Inferior parietal cortex (tissue), 1 donor: ENCODE data around the gene ABHD17B.

Source experiments
- DNase-seq: peaks from one replicate; pipeline ENCODE4 v3.0.0-alpha.2; 2016; ENCODE audit errors: extremely low spot score

Gene ABHD17B

DNA sequence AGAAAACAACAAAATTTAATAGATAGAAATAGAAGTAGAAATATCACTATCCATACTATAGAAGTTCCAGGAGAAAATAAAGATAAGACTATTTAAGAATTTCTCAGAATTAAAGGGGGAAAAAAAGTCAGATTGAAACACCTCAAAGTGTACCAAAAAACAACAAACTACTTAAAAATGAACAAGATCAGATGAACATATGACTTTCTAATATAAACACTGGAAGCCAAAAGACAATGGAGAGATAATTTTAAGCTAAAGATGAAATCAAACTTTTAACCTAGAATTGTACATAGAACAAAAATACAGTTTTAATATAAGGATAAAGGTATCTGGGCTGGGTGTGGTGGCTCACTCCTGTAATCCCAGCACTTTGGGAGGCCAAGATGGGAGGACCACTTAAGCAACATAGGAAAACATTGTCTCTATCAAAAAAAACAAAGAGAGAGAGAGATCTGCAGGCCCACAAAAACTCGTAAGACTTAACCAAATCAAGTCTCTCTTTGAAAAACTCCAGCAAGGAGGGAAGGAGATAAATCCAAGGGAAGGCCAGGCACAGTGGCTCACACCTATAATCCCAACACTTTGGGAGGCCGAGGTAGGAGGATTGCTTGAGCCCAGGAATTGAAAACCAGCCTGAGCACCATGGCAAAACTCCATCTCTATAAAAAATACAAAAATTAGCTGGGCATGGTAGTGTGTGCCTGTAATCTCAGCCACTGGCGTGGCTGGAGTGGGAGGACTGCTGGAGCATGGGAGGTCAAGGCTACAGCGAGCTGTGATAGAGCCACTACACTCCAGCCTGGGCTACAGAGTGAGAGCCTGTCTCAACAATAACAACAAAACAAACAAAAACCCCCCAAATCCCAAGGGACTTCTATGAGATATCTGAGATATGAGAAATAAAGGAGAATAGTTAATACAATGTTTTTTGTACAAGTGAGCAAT lies 32.4 kb downstream of the ABHD17B start:
- DNase-seq = no peak

DNA sequence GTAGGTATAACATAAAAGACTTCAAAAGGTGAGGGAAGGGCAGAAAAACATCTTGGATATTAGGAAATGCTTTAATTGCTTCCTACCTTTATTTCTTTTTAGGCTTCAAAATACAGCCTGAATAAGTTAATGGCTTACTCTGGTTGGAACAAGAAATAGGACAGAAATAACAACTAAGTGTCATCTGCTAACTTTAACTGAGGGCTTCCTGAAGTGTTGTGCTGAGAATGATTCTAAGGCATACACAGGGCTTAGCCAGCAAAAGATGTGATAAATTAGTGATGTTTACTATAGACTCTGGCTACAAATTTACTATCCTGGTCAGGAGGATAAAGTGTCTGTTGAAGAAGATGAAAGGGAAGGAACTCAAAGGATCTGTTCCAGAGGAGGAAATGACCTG lies 34.2 kb downstream of the ABHD17B start:
- no peak for DNase-seq

DNA sequence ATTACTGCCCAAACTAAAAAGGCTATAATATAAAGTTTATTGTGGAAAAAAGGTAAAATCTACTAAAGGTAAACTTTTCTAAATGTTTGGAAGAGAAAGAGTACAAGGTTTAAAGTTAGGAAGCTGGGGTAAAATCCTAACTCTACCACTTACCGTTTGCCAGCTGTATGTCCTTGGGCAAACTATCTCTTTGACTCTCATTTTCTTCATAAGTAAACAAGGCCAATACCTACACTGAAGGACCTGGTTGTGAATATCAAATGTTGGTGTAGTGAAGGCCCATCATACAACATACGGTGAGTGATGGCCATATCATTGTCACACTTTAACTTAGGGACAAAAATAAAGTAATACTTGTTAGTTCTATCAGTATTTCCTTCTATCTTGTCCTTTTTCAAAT lies 34.9 kb downstream of the ABHD17B start:
- no peak for DNase-seq

DNA sequence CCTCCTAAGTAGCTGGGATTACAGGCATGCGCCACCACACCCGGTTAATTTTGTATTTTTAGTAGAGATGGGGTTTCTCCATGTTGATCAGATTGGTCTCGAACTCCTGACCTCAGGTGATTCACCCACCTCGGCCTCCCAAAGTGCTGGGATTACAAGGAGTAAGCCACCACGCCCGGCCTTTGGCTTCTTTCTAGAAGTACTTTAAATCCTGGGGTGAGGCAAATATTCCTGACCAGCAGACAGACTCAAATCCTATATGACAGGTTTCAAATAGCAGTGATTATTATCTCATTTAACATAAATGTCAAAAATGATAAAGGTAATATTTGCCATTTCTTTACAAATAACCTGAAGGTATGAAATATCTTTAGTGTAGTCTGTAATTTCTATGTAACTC lies 35.6 kb downstream of the ABHD17B start:
- DNase-seq = no peak

DNA sequence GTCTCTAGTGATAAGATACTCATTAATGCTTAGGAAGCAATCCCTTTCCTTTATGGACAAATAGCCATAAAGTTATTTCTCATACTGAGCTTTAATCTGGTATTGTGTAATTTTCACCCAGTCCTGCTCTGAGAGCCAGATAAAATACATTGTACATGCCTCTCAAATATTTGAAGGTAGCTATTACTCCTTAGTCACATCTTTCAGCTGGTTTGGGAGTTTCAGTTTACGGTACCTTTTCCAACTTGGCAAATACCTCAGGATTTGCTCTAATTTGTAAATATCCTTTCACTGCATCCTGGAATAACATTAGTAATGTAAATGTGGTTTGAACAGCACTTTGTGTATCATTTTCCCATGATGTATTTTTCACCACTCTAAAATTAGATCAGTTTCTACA lies 47.4 kb downstream of the ABHD17B start:
- DNase-seq = no peak

DNA sequence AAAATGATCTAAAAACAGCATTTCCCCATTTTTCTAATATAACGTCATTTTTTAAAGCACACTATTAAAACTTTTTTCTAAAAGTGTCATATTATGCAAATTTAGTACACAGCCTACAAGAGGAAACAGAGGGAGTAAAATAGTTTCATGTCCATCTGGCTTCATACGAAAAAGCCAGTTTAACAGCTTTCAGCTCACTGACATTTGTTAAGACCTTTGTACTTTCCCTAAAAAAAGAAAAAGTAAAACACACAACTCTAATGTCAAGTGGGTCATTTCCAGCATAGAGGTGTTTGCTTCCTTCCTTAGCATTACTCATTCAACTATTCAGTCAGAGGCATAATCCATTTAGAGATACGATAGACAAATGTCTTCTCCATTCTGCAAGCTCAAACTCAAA lies 49.4 kb downstream of the ABHD17B start:
- no peak for DNase-seq

DNA sequence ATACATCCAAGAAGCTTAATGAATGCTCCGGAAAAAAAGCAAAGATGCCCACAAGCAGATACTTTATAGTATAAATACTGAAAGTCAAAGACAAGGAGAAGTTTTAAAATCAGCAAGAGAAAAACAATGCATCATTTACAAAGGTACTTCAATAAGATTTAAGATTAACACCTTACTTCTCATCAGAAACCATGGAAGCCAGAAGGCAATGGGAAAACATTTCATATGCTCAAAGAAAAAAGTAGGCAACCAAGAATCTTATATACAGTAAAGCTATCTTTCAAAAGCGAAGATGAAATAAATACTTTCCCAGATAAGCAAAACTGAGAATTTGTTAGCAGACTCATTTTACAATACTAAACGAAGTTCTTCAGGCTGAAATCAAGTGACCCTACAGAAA lies 51.1 kb downstream of the ABHD17B start:
- no peak for DNase-seq

DNA sequence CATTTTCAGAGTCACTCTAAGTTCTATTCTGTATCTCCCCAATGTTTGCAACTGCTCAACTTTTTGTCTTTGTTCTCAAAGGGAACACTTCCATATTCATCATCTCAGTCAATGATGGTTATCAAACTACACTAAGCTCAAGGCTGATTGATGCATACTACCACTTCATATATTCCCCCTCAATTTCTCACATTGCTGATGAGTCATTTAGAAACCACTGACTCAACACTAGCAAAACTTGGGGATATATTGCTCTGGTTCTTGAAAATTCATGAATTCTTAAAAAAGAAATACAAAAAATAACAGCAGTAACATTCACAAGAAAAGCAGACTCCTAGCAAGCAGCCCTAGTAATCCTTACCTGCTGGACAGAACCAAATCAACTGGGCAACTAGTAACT lies 52.2 kb downstream of the ABHD17B start:
- DNase-seq = no peak

DNA sequence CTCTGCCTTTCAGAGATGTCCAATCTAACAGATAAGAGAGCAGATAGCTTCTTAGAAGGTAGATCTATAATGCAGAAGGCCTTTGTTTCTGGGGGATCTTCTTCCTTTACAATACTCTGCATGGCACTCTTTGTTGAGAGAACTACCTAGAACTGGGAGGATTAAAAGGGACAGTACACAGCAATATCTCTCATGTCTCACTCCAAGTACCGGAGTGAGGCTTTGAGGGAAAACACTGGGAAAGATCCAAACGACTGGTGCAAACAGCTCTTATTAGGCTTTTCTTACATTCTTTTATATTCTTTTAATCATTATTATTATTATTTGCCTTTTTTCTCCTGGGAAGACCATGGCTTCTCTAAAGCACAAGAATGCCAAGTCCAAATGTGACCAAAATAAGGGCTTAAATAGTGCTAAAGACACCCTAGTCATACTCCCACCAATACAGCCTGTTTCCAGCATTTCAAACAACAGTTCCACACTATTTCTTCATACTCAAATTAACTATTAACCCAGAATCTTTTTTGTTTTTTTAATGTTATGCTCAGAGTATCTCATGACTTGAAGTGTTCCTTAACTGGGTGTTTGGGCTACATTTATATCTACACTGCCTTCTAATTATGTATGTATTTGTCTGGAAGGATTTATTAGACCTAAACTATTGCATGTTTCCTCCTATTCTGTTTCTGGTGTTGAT lies 52.7 kb downstream of the ABHD17B start:
- no peak for DNase-seq

DNA sequence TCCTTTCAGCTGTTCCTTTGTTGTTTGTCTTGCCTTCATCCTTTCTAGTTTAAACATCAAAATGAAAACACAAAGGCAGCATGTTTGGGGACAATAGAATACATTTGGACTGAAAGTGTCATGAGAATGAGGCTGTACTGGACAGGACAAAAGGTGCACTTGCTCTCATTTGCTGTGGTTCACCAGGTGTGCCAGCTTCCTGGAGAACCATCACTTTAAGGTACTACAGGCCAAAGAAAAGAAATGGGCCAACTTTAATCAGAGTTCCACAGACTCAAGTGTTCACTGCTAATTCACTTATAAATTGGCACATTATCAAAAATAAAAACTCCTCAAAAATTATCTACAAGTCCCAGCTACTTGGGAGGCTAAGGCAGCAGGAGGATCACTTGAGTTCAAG lies 53.8 kb downstream of the ABHD17B start:
- DNase-seq = no peak

DNA sequence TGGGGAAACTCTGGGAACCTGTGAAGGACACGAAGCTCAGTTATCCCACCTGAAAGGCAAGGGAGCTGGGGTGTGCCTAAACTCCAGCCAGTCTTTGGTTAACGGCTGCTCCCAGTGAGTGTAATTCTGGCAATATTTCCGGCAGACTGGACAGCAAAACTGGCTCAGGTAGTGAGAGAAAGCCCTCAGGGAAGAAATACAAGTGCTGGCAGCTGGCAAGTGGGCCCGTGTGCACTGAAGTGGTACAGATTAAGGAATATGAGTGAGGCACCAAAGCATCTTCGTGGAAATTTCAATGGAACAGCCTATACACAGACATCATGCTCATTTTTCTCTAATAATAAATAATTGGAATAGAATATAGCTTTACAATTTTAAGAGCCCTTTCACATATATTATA lies 56.2 kb downstream of the ABHD17B start:
- no peak for DNase-seq

DNA sequence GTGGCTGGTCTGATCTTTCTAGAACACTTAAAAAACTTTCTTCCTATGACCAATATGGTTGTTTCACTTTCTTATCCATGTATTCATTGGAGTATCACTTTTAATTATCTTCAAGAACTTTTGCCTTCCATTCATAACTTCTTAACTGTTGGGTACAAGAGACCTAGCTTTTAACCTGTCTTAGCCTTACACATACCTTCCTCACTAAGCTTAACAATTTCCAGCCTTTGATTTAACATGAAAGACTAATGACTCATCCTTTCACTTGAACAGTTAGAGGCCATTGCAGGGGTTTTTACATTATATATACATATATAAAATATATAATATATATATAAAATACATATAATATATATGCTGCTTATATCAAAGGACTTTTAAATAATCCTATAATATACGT lies 57.9 kb downstream of the ABHD17B start:
- DNase-seq = no peak

DNA sequence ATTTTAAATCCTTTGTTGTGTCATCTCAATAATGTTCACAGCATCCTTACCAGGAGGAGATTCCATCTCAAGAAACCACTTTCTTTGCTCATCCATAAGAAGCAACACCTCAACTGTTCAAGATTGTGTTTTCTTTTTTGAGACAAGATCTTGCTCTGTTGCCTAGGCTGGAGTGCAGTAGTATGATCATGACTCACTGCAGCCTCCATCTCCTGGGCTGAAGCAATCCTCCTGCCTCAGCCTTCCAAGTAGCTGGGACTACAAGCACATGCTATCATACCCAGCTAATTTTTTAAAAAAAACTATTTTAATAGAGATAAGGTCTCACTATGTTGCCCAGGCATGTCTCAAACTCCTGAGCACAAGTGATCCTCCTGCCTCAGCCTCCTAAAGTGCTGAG lies 60.0 kb downstream of the ABHD17B start:
- DNase-seq = no peak

DNA sequence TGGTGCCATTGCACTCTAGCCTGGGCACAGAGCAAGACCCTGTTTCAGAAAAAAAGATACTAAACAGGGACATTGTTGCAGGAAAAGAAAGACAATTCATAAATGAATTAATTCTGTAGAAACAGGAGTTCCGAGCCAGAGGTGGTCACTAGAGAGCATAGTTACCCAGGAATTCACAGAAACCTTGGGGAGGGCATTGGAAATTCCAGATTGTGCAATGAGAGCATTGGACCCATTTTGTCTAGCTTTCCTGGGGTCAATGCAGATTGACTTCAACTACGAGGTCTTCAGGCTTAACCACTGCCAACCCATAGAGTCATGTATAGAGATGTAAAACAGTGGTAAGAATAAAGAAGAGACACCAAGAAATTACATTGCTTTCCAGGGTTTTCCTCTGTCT lies 63.1 kb downstream of the ABHD17B start:
- no peak for DNase-seq

DNA sequence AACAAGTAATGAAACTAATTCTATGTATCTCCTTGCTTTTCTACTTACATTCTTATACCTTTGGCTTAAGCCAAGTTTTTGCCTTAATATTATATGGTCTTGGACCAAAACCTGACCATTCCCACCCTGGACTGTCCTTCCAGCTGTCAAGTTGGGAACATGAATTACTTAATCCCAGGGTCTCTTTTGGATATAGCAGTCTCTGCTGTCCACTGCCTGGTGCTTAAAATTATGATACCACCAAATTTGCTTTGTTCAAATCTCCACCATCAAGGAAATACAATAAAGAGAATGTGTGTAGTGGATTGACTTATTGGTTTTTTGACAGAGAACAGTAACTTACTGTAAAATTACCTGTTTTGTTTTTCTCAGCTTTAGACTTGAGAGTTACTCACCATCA lies 66.2 kb downstream of the ABHD17B start:
- DNase-seq = no peak

DNA sequence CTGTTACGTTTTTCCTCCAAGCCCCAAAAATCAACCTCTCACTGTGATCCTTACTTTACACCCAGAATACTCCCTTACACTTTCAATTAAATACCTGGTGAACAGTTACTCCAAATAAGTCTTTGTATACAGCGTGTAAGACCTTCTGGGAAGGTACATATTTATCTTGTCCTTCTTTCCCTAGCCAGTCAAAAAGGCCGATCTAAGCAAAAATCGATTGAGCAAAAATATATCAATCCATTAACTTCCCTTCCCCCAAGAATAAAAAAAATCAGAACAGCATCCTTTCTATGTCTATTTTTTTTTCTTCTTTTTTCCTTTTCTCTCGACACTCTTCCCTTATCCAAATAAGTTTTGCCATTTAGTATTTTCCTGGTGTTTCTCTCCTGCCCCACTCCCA lies 71.3 kb downstream of the ABHD17B start:
- DNase-seq = no peak

DNA sequence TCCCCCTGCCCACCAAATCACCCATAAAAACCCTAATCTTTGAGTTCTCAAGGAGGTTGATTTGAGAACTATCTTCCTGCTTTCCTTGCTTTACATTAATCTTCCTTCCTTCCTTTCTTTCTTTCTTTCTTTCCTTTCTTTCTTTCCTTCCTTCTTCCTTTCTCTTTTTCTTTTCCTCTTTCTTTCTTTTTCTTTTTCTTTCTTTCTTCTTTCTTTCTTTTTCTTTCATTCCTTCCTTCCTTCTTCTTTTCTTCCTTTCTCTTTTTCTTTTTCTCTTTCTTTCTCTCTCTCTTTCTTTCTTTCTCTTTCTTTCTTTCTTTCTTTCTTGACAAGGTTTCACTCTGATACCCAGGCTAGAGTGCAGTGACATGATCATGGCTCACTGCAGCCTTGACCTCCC lies 75.4 kb downstream of the ABHD17B start:
- no peak for DNase-seq

DNA sequence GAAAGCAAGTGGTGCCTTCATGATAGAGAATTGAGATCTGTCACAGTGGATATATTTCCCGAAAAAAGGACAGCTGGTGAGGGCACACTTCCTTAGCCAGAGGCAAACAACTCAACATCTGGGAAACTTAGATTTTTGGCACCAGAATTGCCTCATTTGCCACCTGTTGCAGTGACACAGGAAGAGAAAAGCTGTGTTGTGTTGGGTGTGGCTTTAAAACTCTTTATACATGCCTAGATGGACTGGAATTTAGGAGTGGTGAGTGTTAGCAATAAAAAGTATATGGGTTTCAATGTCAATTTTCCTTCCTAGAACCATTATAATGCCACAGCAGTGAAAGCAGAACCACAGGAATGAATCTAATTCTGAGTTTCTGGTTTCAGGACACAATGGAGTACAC lies 80.1 kb downstream of the ABHD17B start:
- DNase-seq = no peak

DNA sequence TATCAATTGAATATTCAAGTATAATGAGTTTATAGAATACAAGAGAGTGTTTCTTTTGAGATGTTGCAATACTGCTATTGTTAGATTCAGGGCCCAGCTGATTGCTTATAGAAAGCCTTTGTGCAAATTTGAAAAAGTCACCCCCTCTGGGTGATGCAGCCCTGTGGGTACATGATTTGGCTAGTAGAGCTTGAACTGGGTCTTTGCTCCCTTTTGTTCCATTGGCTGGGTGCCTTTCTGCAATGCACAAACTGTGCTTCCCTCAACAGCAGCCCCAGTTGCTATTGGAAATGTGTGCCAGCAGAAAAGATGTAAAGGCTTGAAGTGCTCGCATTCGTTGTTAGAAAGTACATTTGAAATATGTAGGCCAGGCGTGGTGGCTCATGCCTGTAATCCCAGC lies 80.8 kb downstream of the ABHD17B start:
- peak; percentile 86 for DNase-seq

DNA sequence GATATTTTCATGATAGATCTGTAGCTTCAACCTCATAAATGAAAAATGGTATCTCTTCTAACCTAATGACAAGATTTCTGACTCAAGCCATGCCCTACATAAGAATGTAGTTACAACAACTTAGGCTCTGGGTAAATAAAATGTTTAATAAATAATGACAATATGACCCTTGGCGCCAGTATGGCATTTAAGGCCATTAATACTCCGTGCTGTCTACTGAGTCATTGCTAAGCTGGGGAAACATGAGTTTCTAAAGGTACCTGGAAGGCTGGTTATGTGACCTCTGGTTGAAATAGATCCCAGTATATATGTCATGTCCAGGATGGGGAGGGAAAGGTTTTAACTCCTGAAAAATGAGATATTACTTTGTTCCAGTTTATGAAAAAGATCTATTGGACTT lies 84.7 kb downstream of the ABHD17B start:
- no peak for DNase-seq

DNA sequence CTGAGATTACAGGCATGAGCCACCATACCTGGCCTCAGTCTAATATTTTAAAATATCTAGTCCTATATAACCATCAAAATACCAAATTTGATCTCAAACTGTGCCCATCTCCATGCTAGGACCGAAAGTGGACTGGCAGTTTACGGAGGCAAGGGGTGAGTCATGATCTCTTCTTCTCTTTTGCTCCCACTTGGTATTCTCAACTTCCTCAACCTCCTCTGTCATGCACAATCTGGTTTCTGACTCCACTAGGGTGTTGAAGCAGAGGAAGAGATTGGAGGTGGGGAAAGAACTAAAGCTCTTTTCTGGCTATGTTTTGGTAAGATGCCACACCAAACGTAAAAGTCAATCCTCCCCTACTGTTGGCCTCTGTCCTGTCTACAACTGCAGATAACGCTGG lies 86.7 kb downstream of the ABHD17B start:
- DNase-seq = no peak

DNA sequence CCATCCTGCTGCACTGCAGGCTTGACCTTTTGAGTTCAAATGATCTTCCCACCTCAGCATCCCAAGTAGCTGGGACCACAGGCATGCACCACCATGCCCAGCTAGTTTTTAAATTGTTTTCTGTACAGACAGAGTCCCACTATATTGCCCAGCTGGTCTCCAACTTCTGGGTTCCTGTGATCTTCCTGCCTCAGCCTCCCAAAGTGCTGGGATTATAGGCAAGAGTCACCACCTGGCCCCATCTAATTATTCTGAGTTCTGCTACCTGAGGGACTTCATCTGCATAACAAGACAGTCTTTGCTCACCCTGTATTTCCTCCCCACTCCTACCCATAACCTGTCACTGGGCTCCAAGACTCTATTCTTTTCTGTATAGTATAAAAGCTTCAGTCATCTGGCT lies 88.1 kb downstream of the ABHD17B start:
- DNase-seq = no peak

DNA sequence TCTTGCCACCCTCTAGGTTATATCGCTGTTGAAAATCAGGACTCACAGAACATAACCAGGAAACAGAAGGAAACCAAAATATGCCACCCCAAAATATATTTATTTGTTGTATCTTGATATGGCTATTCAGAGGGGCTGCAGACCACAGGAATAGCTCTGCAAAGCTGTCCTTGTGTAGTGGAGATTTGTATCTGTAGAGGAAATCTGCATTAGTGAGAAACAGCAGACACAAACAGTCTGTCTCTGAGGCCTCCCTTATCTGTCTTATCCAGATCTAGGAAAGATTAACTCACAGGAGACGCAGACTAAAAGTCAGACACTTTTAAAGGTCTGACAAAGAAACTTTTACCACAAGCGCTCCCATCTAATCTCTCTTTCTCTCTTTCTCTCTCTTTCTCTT lies 88.5 kb downstream of the ABHD17B start:
- DNase-seq = no peak
